Stimulated activated CD4-positive, alpha-beta T cell treated with anti-CD3 and anti-CD28 coated beads, Interleukin-2, amount 100 ng/mL, for 24 hours (primary cell): ENCODE data around the gene ZCCHC9.

Experiments
- DNase-seq, 2 donors: peaks; one replicate each; pipeline ENCODE4 v3.0.0-alpha.2; 2020

The ZCCHC9 gene

DNA sequence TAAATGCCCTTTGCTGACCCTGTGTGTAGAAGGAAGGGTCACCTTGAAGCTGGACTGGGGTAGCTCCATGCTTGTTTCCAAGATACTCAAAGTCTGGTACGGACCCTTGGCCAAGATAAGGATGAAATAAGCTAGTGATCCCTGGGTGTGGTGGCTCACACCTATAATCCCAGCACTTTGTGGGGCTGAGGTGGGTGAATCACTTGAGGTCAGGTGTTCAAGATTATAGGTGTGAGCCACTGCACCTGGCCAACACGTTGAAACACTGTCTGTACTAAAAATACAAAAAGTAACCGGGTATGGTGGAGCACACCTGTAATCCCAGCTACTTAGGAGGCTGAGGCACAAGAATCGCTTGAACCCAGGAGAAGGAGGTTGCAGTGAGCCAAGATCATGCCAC lies 59.3 kb downstream of the ZCCHC9 start:
- DNase-seq, result no peak

GRCh38 chr5:81361600-81361999 lies 60.2 kb downstream of the ZCCHC9 start:
- no peak for DNase-seq
